ENCODE data around the gene DNAJC7.

Gene DNAJC7

GRCh38 chr17:42009170-42009569, 8.1 kb downstream of the DNAJC7 start:
- DNase-seq = peak; percentile 41
- H2AK5ac ChIP-seq (ENCODE audit: low read length) = no peak overlapping the region
- no peak overlapping the region for H4K8ac ChIP-seq (ENCODE audit: low read depth, low read length)
- H3K4ac ChIP-seq (ENCODE audit: low read depth, low read length) = no peak overlapping the region
- H3K4me1 ChIP-seq (ENCODE audit: control insufficient read depth, low read depth, low read length) = peaks cover 7% of the 10 kb centered on the region
- H3K4me3 ChIP-seq (ENCODE audit: low read length) = no peak overlapping the region
- peaks cover 13% of the 10 kb centered on the region for H3K79me1 ChIP-seq (ENCODE audit: low read length)
- no CpG with 5 or more reads among the region's 4 CpGs for WGBS (ENCODE audit: extremely low coverage, insufficient coverage, low lambda C conversion rate)
- no peak overlapping the region for H3K23ac ChIP-seq (ENCODE audit: low read length)
- no peak overlapping the region for H4K5ac ChIP-seq (ENCODE audit: low read length)
- no peak overlapping the region for H2BK5ac ChIP-seq (ENCODE audit: low read length)
- H3K27me3 ChIP-seq (ENCODE audit: insufficient read depth, low read length, poor library complexity) = no peaks in the 10 kb centered on the region
- H2BK15ac ChIP-seq (replicated peaks; ENCODE audit: low read depth) = no peak overlapping the region
- H3K36me3 ChIP-seq (ENCODE audit: control insufficient read depth, insufficient read depth, low read length) = no peaks in the 10 kb centered on the region
- peaks cover 80% of the 10 kb centered on the region for H3K79me2 ChIP-seq (ENCODE audit: control insufficient read depth, insufficient read depth, low read length)
- H3K18ac ChIP-seq (ENCODE audit: low read length) = no peak overlapping the region
- no peak overlapping the region for H3K9ac ChIP-seq (ENCODE audit: low read length)
- no peak overlapping the region for H3K27ac ChIP-seq (ENCODE audit: low read depth, low read length)
- no peak overlapping the region for H2BK120ac ChIP-seq (ENCODE audit: low read depth, low read length)
- no peak overlapping the region for H3K4me2 ChIP-seq (ENCODE audit: low read length)
- H3K56ac ChIP-seq (ENCODE audit: low read length) = no peak overlapping the region

- no peak overlapping the region for H2BK120ac ChIP-seq (ENCODE audit: low read depth, low read length)
- no peak overlapping the region for H3K18ac ChIP-seq (ENCODE audit: low read length)
- H2BK5ac ChIP-seq (ENCODE audit: low read length) = no peak overlapping the region
- no peak overlapping the region for H3K4me2 ChIP-seq (ENCODE audit: low read length)
- no peak overlapping the region for H3K9ac ChIP-seq (ENCODE audit: low read length)
- no peak overlapping the region for H3K27ac ChIP-seq (ENCODE audit: low read depth, low read length)
- no peak overlapping the region for H4K5ac ChIP-seq (ENCODE audit: low read length)
- no peak overlapping the region for H3K56ac ChIP-seq (ENCODE audit: low read length)
- H2AK5ac ChIP-seq (ENCODE audit: low read length) = no peak overlapping the region
- no peak overlapping the region for H3K4me3 ChIP-seq (ENCODE audit: low read length)
- no peak overlapping the region for H3K4ac ChIP-seq (ENCODE audit: low read depth, low read length)
- H3K79me1 ChIP-seq (ENCODE audit: low read length) = peaks cover 25% of the 10 kb centered on the region
- no peaks in the 10 kb centered on the region for H3K27me3 ChIP-seq (ENCODE audit: insufficient read depth, low read length, poor library complexity)
- H3K36me3 ChIP-seq (ENCODE audit: control insufficient read depth, insufficient read depth, low read length) = no peaks in the 10 kb centered on the region
- H3K4me1 ChIP-seq (ENCODE audit: control insufficient read depth, low read depth, low read length) = no peaks in the 10 kb centered on the region
- H2BK15ac ChIP-seq (replicated peaks; ENCODE audit: low read depth) = no peak overlapping the region
- no peak overlapping the region for H4K8ac ChIP-seq (ENCODE audit: low read depth, low read length)
- no peak for DNase-seq
- no CpG with 5 or more reads among the region's 1 CpG for WGBS (ENCODE audit: extremely low coverage, insufficient coverage, low lambda C conversion rate)
- no peak overlapping the region for H3K23ac ChIP-seq (ENCODE audit: low read length)
- H3K79me2 ChIP-seq (ENCODE audit: control insufficient read depth, insufficient read depth, low read length) = peaks cover 67% of the 10 kb centered on the region
Measured at GRCh38 chr17:42005166-42005565, 12.1 kb downstream of the DNAJC7 start.

GRCh38 chr17:42002792-42003301, 14.4 kb downstream of the DNAJC7 start:
- peaks cover 51% of the 10 kb centered on the region for H3K79me2 ChIP-seq (ENCODE audit: control insufficient read depth, insufficient read depth, low read length)
- no peak overlapping the region for H3K23ac ChIP-seq (ENCODE audit: low read length)
- no peak overlapping the region for H2BK120ac ChIP-seq (ENCODE audit: low read depth, low read length)
- no peak overlapping the region for H3K4me2 ChIP-seq (ENCODE audit: low read length)
- no peak overlapping the region for H3K18ac ChIP-seq (ENCODE audit: low read length)
- no peak overlapping the region for H3K4ac ChIP-seq (ENCODE audit: low read depth, low read length)
- DNase-seq = no peak
- H4K5ac ChIP-seq (ENCODE audit: low read length) = no peak overlapping the region
- no peaks in the 10 kb centered on the region for H3K27me3 ChIP-seq (ENCODE audit: insufficient read depth, low read length, poor library complexity)
- no peak overlapping the region for H3K4me3 ChIP-seq (ENCODE audit: low read length)
- H3K36me3 ChIP-seq (ENCODE audit: control insufficient read depth, insufficient read depth, low read length) = peaks cover 3% of the 10 kb centered on the region
- no peak overlapping the region for H3K27ac ChIP-seq (ENCODE audit: low read depth, low read length)
- no peak overlapping the region for H4K8ac ChIP-seq (ENCODE audit: low read depth, low read length)
- H2BK5ac ChIP-seq (ENCODE audit: low read length) = no peak overlapping the region
- H3K4me1 ChIP-seq (ENCODE audit: control insufficient read depth, low read depth, low read length) = no peaks in the 10 kb centered on the region
- no peak overlapping the region for H3K9ac ChIP-seq (ENCODE audit: low read length)
- H2AK5ac ChIP-seq (ENCODE audit: low read length) = no peak overlapping the region
- H2BK15ac ChIP-seq (replicated peaks; ENCODE audit: low read depth) = no peak overlapping the region
- H3K56ac ChIP-seq (ENCODE audit: low read length) = no peak overlapping the region
- H3K79me1 ChIP-seq (ENCODE audit: low read length) = peaks cover 23% of the 10 kb centered on the region
- no CpG with 5 or more reads among the region's 3 CpGs for WGBS (ENCODE audit: extremely low coverage, insufficient coverage, low lambda C conversion rate)

GRCh38 chr17:42002175-42002791, 15.0 kb downstream of the DNAJC7 start:
- Histone ChIP-seq H3K9ac (ENCODE audit: low read length) (no peak overlapping the region), H3K79me1 (ENCODE audit: low read length) (peaks cover 23% of the 10 kb centered on the region), H2BK120ac (ENCODE audit: low read depth, low read length) (no peak overlapping the region), H3K4me2 (ENCODE audit: low read length) (no peak overlapping the region), H3K36me3 (ENCODE audit: control insufficient read depth, insufficient read depth, low read length) (peaks cover 5% of the 10 kb centered on the region), H3K4ac (ENCODE audit: low read depth, low read length) (no peak overlapping the region), H3K27ac (ENCODE audit: low read depth, low read length) (no peak overlapping the region), H3K23ac (ENCODE audit: low read length) (no peak overlapping the region), H2BK15ac (replicated peaks; ENCODE audit: low read depth) (no peak overlapping the region), H3K27me3 (ENCODE audit: insufficient read depth, low read length, poor library complexity) (no peaks in the 10 kb centered on the region), H3K79me2 (ENCODE audit: control insufficient read depth, insufficient read depth, low read length) (peaks cover 48% of the 10 kb centered on the region), H3K4me1 (ENCODE audit: control insufficient read depth, low read depth, low read length) (no peaks in the 10 kb centered on the region), H2AK5ac (ENCODE audit: low read length) (no peak overlapping the region), H3K18ac (ENCODE audit: low read length) (no peak overlapping the region), H4K5ac (ENCODE audit: low read length) (no peak overlapping the region), H4K8ac (ENCODE audit: low read depth, low read length) (peak overlapping the region; percentile 39), H3K4me3 (ENCODE audit: low read length) (no peak overlapping the region), H3K56ac (ENCODE audit: low read length) (no peak overlapping the region), H2BK5ac (ENCODE audit: low read length) (no peak overlapping the region)
- DNase-seq = no peak
- WGBS (ENCODE audit: extremely low coverage, insufficient coverage, low lambda C conversion rate) = no CpG with 5 or more reads among the region's 7 CpGs

GRCh38 chr17:42001729-42002128, 15.5 kb downstream of the DNAJC7 start:
- H3K4ac ChIP-seq (ENCODE audit: low read depth, low read length) = no peak overlapping the region
- H3K4me3 ChIP-seq (ENCODE audit: low read length) = no peak overlapping the region
- H3K79me2 ChIP-seq (ENCODE audit: control insufficient read depth, insufficient read depth, low read length) = peaks cover 44% of the 10 kb centered on the region
- H3K27me3 ChIP-seq (ENCODE audit: insufficient read depth, low read length, poor library complexity) = no peaks in the 10 kb centered on the region
- H2AK5ac ChIP-seq (ENCODE audit: low read length) = no peak overlapping the region
- no peak overlapping the region for H4K8ac ChIP-seq (ENCODE audit: low read depth, low read length)
- no peak overlapping the region for H3K27ac ChIP-seq (ENCODE audit: low read depth, low read length)
- no peak for DNase-seq
- no peak overlapping the region for H3K4me2 ChIP-seq (ENCODE audit: low read length)
- H3K9ac ChIP-seq (ENCODE audit: low read length) = no peak overlapping the region
- no peak overlapping the region for H3K23ac ChIP-seq (ENCODE audit: low read length)
- no peak overlapping the region for H2BK120ac ChIP-seq (ENCODE audit: low read depth, low read length)
- no peak overlapping the region for H2BK5ac ChIP-seq (ENCODE audit: low read length)
- no peak overlapping the region for H2BK15ac ChIP-seq (replicated peaks; ENCODE audit: low read depth)
- peaks cover 23% of the 10 kb centered on the region for H3K79me1 ChIP-seq (ENCODE audit: low read length)
- no peak overlapping the region for H3K56ac ChIP-seq (ENCODE audit: low read length)
- WGBS (ENCODE audit: extremely low coverage, insufficient coverage, low lambda C conversion rate) = no CpG with 5 or more reads among the region's 2 CpGs
- no peak overlapping the region for H4K5ac ChIP-seq (ENCODE audit: low read length)
- H3K36me3 ChIP-seq (ENCODE audit: control insufficient read depth, insufficient read depth, low read length) = peaks cover 10% of the 10 kb centered on the region
- H3K18ac ChIP-seq (ENCODE audit: low read length) = no peak overlapping the region
- no peaks in the 10 kb centered on the region for H3K4me1 ChIP-seq (ENCODE audit: control insufficient read depth, low read depth, low read length)
